ENCODE results near the gene ESRRA. TPM values are rescaled to one million over a fixed set of nuclear protein-coding genes. Genes with fewer than 3 reads are reported as not detected.
A peak's percentile ranks its signal among the peaks of the same experiment; 100 is the strongest.

Gene ESRRA
- total and polyA plus RNA-seq, 12 donors = 115 to 225 (median 135) TPM

- Histone ChIP-seq H3K4me1 (peaks cover 14 to 41% (median 37%) of the 10 kb centered on the region in 9 donors), H3K4me3 (peak within 1 kb of the TSS; percentile 14 to 51 (median 48)), H3K9me3 (no peaks in the 10 kb centered on the region), H3K27ac (peak within 1 kb of the TSS in 4 of 10 donors; percentile 4 to 58 (median 31)), H3K27me3 (peaks cover 6 to 70% (median 65%) of the 10 kb centered on the region in 7 donors), H3K36me3 (no peaks in the 10 kb centered on the region)
- no peak for TF ChIP-seq CTCF (IDR thresholded peaks at IDR 0.05)
- 10 to 12% methylated on average over 54 of the region's 54 CpGs for WGBS, 2 donors
- ATAC-seq (no peak), DNase-seq (no peak)
- intact Hi-C loops (cut with DNase I) = loop anchor here in 8 of 10 donors (2.0 to 5.0 kb wide), 6 partner anchors 27 to 98 kb away; partner anchors contain the start of genes FERMT3 (in 3 of the 8), PLCB3 (in 1 of the 8) and PPP1R14B (in 1 of the 8)
Measured at GRCh38 chr11:64299847-64300648, 5.3 kb upstream of the ESRRA start, which contains the start of gene CATSPERZ. Gene CATSPERZ, plus strand, starts transcription at chr11:64300358. Its CDS starts 53 bp downstream, at chr11:64300411.

GRCh38 chr11:64303109-64304031 is 2.0 kb upstream of the ESRRA start:
- peaks cover 0 to 37% (median 32%) of the 10 kb centered on the region in 7 donors for H3K27me3 ChIP-seq

GRCh38 chr11:64304032-64304315 is 1.4 kb upstream of the ESRRA start:
- no peak for ATAC-seq
- 59 to 63% methylated on average over 5 of the region's 5 CpGs for WGBS, 2 donors
- H3K27me3 ChIP-seq = peaks cover 0 to 31% (median 26%) of the 10 kb centered on the region in 7 donors
- H3K4me1 ChIP-seq = peaks cover 23 to 57% (median 49%) of the 10 kb centered on the region in 9 donors
- H3K9me3 ChIP-seq = no peaks in the 10 kb centered on the region
- peak overlapping the region in 9 of 10 donors; percentile 90 to 98 (median 96) for H3K27ac ChIP-seq
- peaks cover 0 to 16% (median 0%) of the 10 kb centered on the region in 9 donors for H3K36me3 ChIP-seq
- TF ChIP-seq CTCF (IDR thresholded peaks at IDR 0.05) = no peak
- peak overlapping the region in 8 of 10 donors; percentile 54 to 93 (median 77) for H3K4me3 ChIP-seq
- no peak for DNase-seq
- intact Hi-C loops (cut with DNase I) = loop anchor here in 6 of 10 donors (2.0 to 5.0 kb wide), 7 partner anchors 19 to 102 kb away; partner anchors contain the start of genes BAD (in 2 of the 6), GPR137 (in 2 of the 6), PPP1R14B (in 2 of the 6) and FERMT3 (in 1 of the 6)

More at GRCh38 chr11:64303109-64304031, 2.0 kb upstream of the ESRRA start:
- ATAC-seq = no peak
- DNase-seq = no peak
- Histone ChIP-seq H3K4me1 (peaks cover 23 to 59% (median 51%) of the 10 kb centered on the region in 9 donors), H3K36me3 (peaks cover 0 to 14% (median 0%) of the 10 kb centered on the region in 9 donors), H3K4me3 (peak overlapping the region in 2 of 10 donors; percentile 78 to 89), H3K27ac (peak overlapping the region in 9 of 10 donors; percentile 90 to 98 (median 96)), H3K9me3 (no peaks in the 10 kb centered on the region)
- TF ChIP-seq CTCF (IDR thresholded peaks at IDR 0.05) = no peak
- intact Hi-C loops (cut with DNase I) = loop anchor here in 6 of 10 donors (2.0 to 5.0 kb wide), 7 partner anchors 19 to 101 kb away; partner anchors contain the start of genes BAD (in 2 of the 6), GPR137 (in 2 of the 6), PPP1R14B (in 2 of the 6) and FERMT3 (in 1 of the 6)
- WGBS, 2 donors = 86 to 87% methylated on average over 13 of the region's 13 CpGs

Data from heart right ventricle (tissue), 16 donors.